ENCODE results near the gene SSBP3. TPM values are rescaled to one million over a fixed set of nuclear protein-coding genes. Genes with fewer than 3 reads are reported as not detected.
A peak's percentile ranks its signal among the peaks of the same experiment; 100 is the strongest.

The SSBP3 gene
- total and polyA plus RNA-seq, 8 donors, result 33.0 to 129 (median 112) TPM

GRCh38 chr1:54199765-54200518 is 206.3 kb downstream of the SSBP3 start, which contains the start of the genes CYB5RL and MRPL37:
Gene CYB5RL, minus strand, starts transcription at chr1:54200030. Its CDS starts 4,414 bp downstream, at chr1:54195616.
Gene MRPL37, plus strand, starts transcription at chr1:54200167. Its CDS starts 77 bp downstream, at chr1:54200244.
- H3K4me3 ChIP-seq, result peak within 1 kb of the TSS; percentile 79 to 93
- H3K4me1 ChIP-seq, result peaks cover 15 to 30% of the 10 kb centered on the region in 2 donors
- DNase-seq, result peak; percentile 91 to 96 (median 94)
- H3K27ac ChIP-seq, result peak within 1 kb of the TSS; percentile 52 to 69
- H3K27me3 ChIP-seq, result no peaks in the 10 kb centered on the region
- peak; percentile 99 for ATAC-seq
- TF ChIP-seq CTCF (IDR thresholded peaks at IDR 0.05), result no peak
- no peaks in the 10 kb centered on the region for H3K9me3 ChIP-seq
- H3K36me3 ChIP-seq, result peaks cover 0 to 22% of the 10 kb centered on the region in 2 donors
- intact Hi-C loops (cut with DNase I), result no loop called here

- intact Hi-C loops (cut with DNase I), result no loop called here
- no peak for ATAC-seq
- H3K27ac ChIP-seq, result peak overlapping the region; percentile 52 to 69
Observed at GRCh38 chr1:54199151-54199764, 206.9 kb downstream of the SSBP3 start.

GRCh38 chr1:54193453-54193852 is 212.7 kb downstream of the SSBP3 start:
- no peak overlapping the region for H3K4me3 ChIP-seq
- no peaks in the 10 kb centered on the region for H3K27me3 ChIP-seq
- no peaks in the 10 kb centered on the region for H3K9me3 ChIP-seq
- DNase-seq (no peak), ATAC-seq (no peak)
- TF ChIP-seq CTCF (IDR thresholded peaks at IDR 0.05), result no peak
- peaks cover 0 to 40% of the 10 kb centered on the region in 2 donors for H3K36me3 ChIP-seq
- H3K4me1 ChIP-seq, result no peaks in the 10 kb centered on the region
- no peak overlapping the region for H3K27ac ChIP-seq
- intact Hi-C loops (cut with DNase I), result no loop called here

More at GRCh38 chr1:54199151-54199764, 206.9 kb downstream of the SSBP3 start:
- peaks cover 15 to 30% of the 10 kb centered on the region in 2 donors for H3K4me1 ChIP-seq
- H3K36me3 ChIP-seq, result peaks cover 0 to 22% of the 10 kb centered on the region in 2 donors
- peak in 1 of 4 donors; percentile 10 for DNase-seq
- H3K27me3 ChIP-seq, result no peaks in the 10 kb centered on the region
- no peak for TF ChIP-seq CTCF (IDR thresholded peaks at IDR 0.05)
- no peaks in the 10 kb centered on the region for H3K9me3 ChIP-seq
- peak overlapping the region; percentile 79 to 93 for H3K4me3 ChIP-seq

GRCh38 chr1:54191525-54191924 is 214.7 kb downstream of the SSBP3 start:
- ATAC-seq (no peak), DNase-seq (no peak)
- TF ChIP-seq CTCF (IDR thresholded peaks at IDR 0.05), result no peak
- Histone ChIP-seq H3K4me1 (no peaks in the 10 kb centered on the region), H3K4me3 (no peak overlapping the region), H3K9me3 (no peaks in the 10 kb centered on the region), H3K36me3 (peaks cover 0 to 45% of the 10 kb centered on the region in 2 donors), H3K27ac (no peak overlapping the region), H3K27me3 (no peaks in the 10 kb centered on the region)
- intact Hi-C loops (cut with DNase I), result no loop called here

GRCh38 chr1:54190526-54190925 is 215.7 kb downstream of the SSBP3 start:
- ATAC-seq (no peak), DNase-seq (no peak)
- H3K4me1 ChIP-seq, result no peaks in the 10 kb centered on the region

More at GRCh38 chr1:54190526-54190925, 215.7 kb downstream of the SSBP3 start:
- H3K36me3 ChIP-seq, result peaks cover 0 to 54% of the 10 kb centered on the region in 2 donors
- H3K9me3 ChIP-seq, result no peaks in the 10 kb centered on the region
- H3K4me3 ChIP-seq, result no peak overlapping the region
- intact Hi-C loops (cut with DNase I), result no loop called here
- H3K27ac ChIP-seq, result no peak overlapping the region
- TF ChIP-seq CTCF (IDR thresholded peaks at IDR 0.05), result no peak
- H3K27me3 ChIP-seq, result no peaks in the 10 kb centered on the region
